GM12878 (cell line): Measurements from ENCODE around the gene SYCP3. TPM values are rescaled to one million over a fixed set of nuclear protein-coding genes. Genes with fewer than 3 reads are reported as not detected.

Source experiments
- ATAC-seq: fragments of 200-7000 bp; cut with Tn5 transposase; 3 replicates; pipeline ENCODE4 v1.9.1; 2020; ENCODE audit warnings: mild to moderate bottlenecking, moderate library complexity
- BruUV-seq: library from RNA; stranded (reverse); fragments of 400-500 nt; replicated peaks from 2 replicates; lab custom pipeline; 2021; lab: Mats Ljungman, UMichigan
- CTCF ChIA-PET: fragments of 300-600 bp; sonication (Branson Sonifier 250); formaldehyde crosslinking; extraction: SDS; loops from one replicate; lab custom pipeline; 2021; ENCODE audit warnings: inconsistent platforms; lab: Yijun Ruan, JAX
- POLR2A ChIA-PET: fragments of 350-600 bp; formaldehyde crosslinking; extraction: SDS; loops from one replicate; lab custom pipeline; 2021; ENCODE audit warnings: inconsistent platforms; lab: Charles Lee
- RAD21 ChIA-PET: fragments of 300-600 bp; sonication (Branson Sonifier 250); formaldehyde crosslinking; loops from one replicate; lab custom pipeline; 2023; ENCODE audit warnings: antibody characterized with exemption; ENCODE audit not compliant: unreplicated experiment; lab: Charles Lee
- SMC1A ChIA-PET: fragments of 300-600 bp; sonication (Branson Sonifier 250); formaldehyde crosslinking; loops from one replicate; lab custom pipeline; 2023; ENCODE audit not compliant: unreplicated experiment, uncharacterized antibody; lab: Charles Lee
- DNase-seq: peaks from one replicate; pipeline ENCODE4 v3.0.0-alpha.2; 2011; ENCODE audit warnings: low read depth, low spot score
- FAIRE-seq: peaks from 3 replicates; lab custom pipeline; 2011; peaks lifted over from hg19 to GRCh38; lab: Jason Lieb, UNC
- H2AFZ ChIP-seq: 2 replicates; pipeline ENCODE4 v1.6.0; 2011; ENCODE audit warnings: low read depth, low read length, control low read depth; ENCODE audit not compliant: control insufficient read depth
- H3K27ac ChIP-seq: 2 replicates; pipeline ENCODE4 v1.5.1; 2011; ENCODE audit warnings: control low read depth; ENCODE audit not compliant: control insufficient read depth, insufficient read depth
- H3K27me3 ChIP-seq, 2 experiments: replicated peaks in 1 of 2; 2 replicates each; pipeline versions ENCODE4 v1.6.0 to v1.6.1; 2011; ENCODE audit warnings: low read length in 1 of 2; ENCODE audit not compliant: control insufficient read depth in 2 of 2, insufficient read depth in 2 of 2
- H3K36me3 ChIP-seq, 2 experiments: 2 replicates each; pipeline ENCODE4 v1.5.1; 2011; ENCODE audit warnings: low read length in 1 of 2; ENCODE audit not compliant: control insufficient read depth in 2 of 2, insufficient read depth in 2 of 2
- H3K4me1 ChIP-seq: 2 replicates; pipeline ENCODE4 v1.6.1; 2011; ENCODE audit warnings: mild to moderate bottlenecking, low read length, moderate library complexity, mixed read lengths; ENCODE audit not compliant: control insufficient read depth, insufficient read depth
- H3K4me2 ChIP-seq: 2 replicates; pipeline ENCODE4 v1.6.0; 2011; ENCODE audit warnings: control low read depth; ENCODE audit not compliant: control insufficient read depth, insufficient read depth
- H3K4me3 ChIP-seq: fragments of 200-600 bp; sonication (generic); 2 replicates; pipeline ENCODE4 v1.5.1; 2016
- H3K79me2 ChIP-seq: 2 replicates; pipeline ENCODE4 v1.6.0; 2011; ENCODE audit warnings: low read length; ENCODE audit not compliant: control insufficient read depth, insufficient read depth
- H3K9ac ChIP-seq: 2 replicates; pipeline ENCODE4 v1.8.0; 2011; ENCODE audit warnings: low read length, control low read depth, mixed read lengths; ENCODE audit not compliant: control insufficient read depth, insufficient read depth
- H3K9me3 ChIP-seq: replicated peaks from 3 replicates; pipeline ENCODE4 v1.5.1; 2011; ENCODE audit warnings: mild to moderate bottlenecking, low read length; ENCODE audit not compliant: control insufficient read depth, insufficient read depth
- H4K20me1 ChIP-seq: 2 replicates; pipeline ENCODE4 v1.6.0; 2011; ENCODE audit not compliant: control insufficient read depth, insufficient read depth
- BCL3 ChIP-seq: IDR thresholded peaks from 2 replicates; pipeline ENCODE4 v1.6.1; 2011; ENCODE audit warnings: borderline replicate concordance, low read depth, mild to moderate bottlenecking, moderate library complexity, low read length; ENCODE audit not compliant: insufficient read depth, poor library complexity, severe bottlenecking
- CBX5 ChIP-seq: sonication (generic); IDR thresholded peaks from 2 replicates; pipeline ENCODE4 v1.6.1; 2016; ENCODE audit warnings: low read depth, moderate library complexity, mild to moderate bottlenecking, inconsistent platforms
- CTCF ChIP-seq, 3 experiments: IDR thresholded peaks in 2 of 3; conservative IDR thresholded peaks in 1 of 3; 2 replicates each; pipeline ENCODE4 v1.5.1; 2011; ENCODE audit warnings: low read depth in 3 of 3, low read length in 3 of 3, mild to moderate bottlenecking in 3 of 3, control low read depth in 2 of 3, moderate library complexity in 2 of 3, inconsistent platforms in 1 of 3, mixed read lengths in 1 of 3; ENCODE audit not compliant: control insufficient read depth in 2 of 3, insufficient read depth in 1 of 3; ENCODE audit errors: extremely low read depth in 1 of 3
- E2F4 ChIP-seq: IDR thresholded peaks from 2 replicates; pipeline ENCODE4 v1.6.1; 2012; ENCODE audit warnings: low read depth, low read length, improper control_type of control experiment
- FOXM1 ChIP-seq: IDR thresholded peaks from 2 replicates; pipeline ENCODE4 v1.6.1; 2012; ENCODE audit warnings: low read depth, mild to moderate bottlenecking, inconsistent platforms, low read length, moderate library complexity
- HDAC2 ChIP-seq: fragments of 200-600 bp; sonication (generic); IDR thresholded peaks from 2 replicates; pipeline ENCODE4 v1.6.1; 2017
- MAX ChIP-seq: IDR thresholded peaks from 2 replicates; pipeline ENCODE4 v1.6.1; 2012; ENCODE audit warnings: low read depth, low read length, improper control_type of control experiment
- PAX5 ChIP-seq: IDR thresholded peaks from 2 replicates; pipeline ENCODE4 v1.6.1; 2011; ENCODE audit warnings: low read depth, low read length, borderline replicate concordance
- RAD21 ChIP-seq: IDR thresholded peaks from 2 replicates; pipeline ENCODE4 v1.6.1; 2011; ENCODE audit warnings: mild to moderate bottlenecking, low read depth, low read length, moderate library complexity; ENCODE audit not compliant: insufficient read depth
- RELA ChIP-seq: fragments of 450-650 bp; IDR thresholded peaks from 2 replicates; pipeline ENCODE4 v1.8.0; 2014; ENCODE audit warnings: borderline replicate concordance; ENCODE audit not compliant: partially characterized antibody
- RUNX3 ChIP-seq: IDR thresholded peaks from 2 replicates; pipeline ENCODE4 v1.6.1; 2012; ENCODE audit warnings: low read length, inconsistent platforms
- SMC3 ChIP-seq: IDR thresholded peaks from 2 replicates; pipeline ENCODE4 v1.6.1; 2011; ENCODE audit warnings: low read length, improper control_type of control experiment, borderline replicate concordance
- WGBS: methylation state at CpG from one replicate; pipeline ENCODE4 v1.1.6; 2016; ENCODE audit warnings: low lambda C conversion rate; ENCODE audit not compliant: insufficient replicate concordance, insufficient coverage; ENCODE audit errors: missing lambda C conversion rate; 5-methylcytosine and 5-hydroxymethylcytosine counted together
- in situ Hi-C: fragments of 300-500 bp; cut with MboI; formaldehyde crosslinking; loops from 9 replicates; pipeline ENCODE4 v1.14.3; 2018; ENCODE audit warnings: mixed read lengths
- intact Hi-C: fragments of 100-400 bp; cut with micrococcal nuclease; formaldehyde crosslinking; loops from one replicate; pipeline ENCODE4 v1.14.2; 2022; ENCODE audit not compliant: unreplicated experiment
- polyA plus RNA-seq, 11 experiments: library from polyadenylated mRNA; depleted of rRNA in 4 of 11; unstranded in 6 of 11; stranded (reverse) in 5 of 11; fragments of >200 nt; fragmentation: Nextera tagmentation in 4 of 11; fragmentation: Illumina TruSeq in 1 of 11; extraction: Ambion mirVana in 4 of 11; extraction: Trizol in 1 of 11; gene quantifications; 1 replicate in 1 of 11; 2 replicates in 10 of 11; pipeline versions ENCODE4 v1.2.1 to v1.2.3, GENCODE V29; 2011 to 2016; ENCODE audit warnings: inconsistent platforms in 2 of 11, missing spikeins in 2 of 11, low read depth in 1 of 11
- total RNA-seq, 4 experiments: library from RNA; depleted of rRNA in 3 of 4; stranded (reverse); fragments of >200 nt in 3 of 4; fragmentation: Illumina TruSeq in 1 of 4; extraction: Trizol in 1 of 4; gene quantifications; 2 replicates each; pipeline versions ENCODE4 v1.2.1 to v1.2.3, GENCODE V29; 2013 to 2021

The SYCP3 gene
- total and polyA plus RNA-seq, 10 of the 15 experiments (the other 5 are each of a cell fraction or from before 2014, with no cell fraction given), result 0.08 to 0.58 (median 0.21) TPM

GRCh38 chr12:101759396-101760047, 20.3 kb upstream of the SYCP3 start:
- H3K9me3 ChIP-seq, result no peaks in the 10 kb centered on the region
- H3K36me3 ChIP-seq, result peaks cover 0 to 5% of the 10 kb centered on the region in 2 experiments; a peak in 3 of 4 replicates
- no peaks in the 10 kb centered on the region for H4K20me1 ChIP-seq
- FAIRE-seq, result no peak
- ATAC-seq, result peak; percentile 80
- intact Hi-C loops (loop anchor here (1.0 to 5.0 kb wide), 3 partner anchors 189 to 345 kb away; no protein-coding TSS in a partner anchor), in situ Hi-C loops (loop anchor here (5.0 kb wide), 1 partner anchor 347 kb away; no protein-coding TSS in a partner anchor)
- POLR2A ChIA-PET, result interaction anchor here (0.6 kb wide), 1 partner anchor 127 kb away, joined by 3 read pairs; no protein-coding TSS in a partner anchor
- peak; percentile 68 to 83 (median 76) for TF ChIP-seq CTCF (IDR thresholded peaks at IDR 0.05 in 2 of 3, conservative IDR thresholded peaks at IDR 0.05 in 1 of 3; ENCODE audit: control insufficient read depth in 2 of 3, extremely low read depth in 1 of 3, insufficient read depth in 1 of 3, low read depth in 3 of 3, low read length in 3 of 3)
- TF ChIP-seq RELA, result no peak
- no peak for TF ChIP-seq BCL3
- TF ChIP-seq RUNX3, result no peak
- TF ChIP-seq CBX5, result no peak
- TF ChIP-seq MAX, result no peak
- TF ChIP-seq FOXM1, result no peak
- peak; percentile 71; the same call in 1 of the 2 replicates for TF ChIP-seq SMC3
- TF ChIP-seq RAD21, result peak; percentile 87
- TF ChIP-seq PAX5, result no peak
- no peak for TF ChIP-seq E2F4
- no peak for TF ChIP-seq HDAC2
- RAD21 ChIA-PET, result interaction anchor here (0.7 to 2.7 kb wide), 11 partner anchors 24 to 352 kb away, joined by 3 to 12 read pairs (median 4); partner anchors contain the start of genes ARL1 and GNPTAB
- no peak overlapping the region for H3K4me3 ChIP-seq
- H3K79me2 ChIP-seq, result no peaks in the 10 kb centered on the region
- WGBS, result 62% methylated on average over 5 of the region's 5 CpGs
- H3K9ac ChIP-seq, result no peak overlapping the region
- no peak overlapping the region for H2AFZ ChIP-seq
- CTCF ChIA-PET, result interaction anchor here (0.5 to 4.3 kb wide), 40 partner anchors 8 to 1051 kb away, joined by 3 to 34 read pairs (median 4); partner anchors contain the start of genes ARL1 and GNPTAB
- DNase-seq, result no peak
- H3K4me2 ChIP-seq, result no peak overlapping the region
- no peaks in the 10 kb centered on the region for H3K4me1 ChIP-seq
- BruUV-seq, result no TSS peak
- H3K27ac ChIP-seq, result no peak overlapping the region
- no peaks in the 10 kb centered on the region for H3K27me3 ChIP-seq
- SMC1A ChIA-PET, result interaction anchor here (0.6 to 2.3 kb wide), 19 partner anchors 12 to 345 kb away, joined by 3 to 12 read pairs (median 3); no protein-coding TSS in a partner anchor
